Activated T-helper 2 cell treated with anti-CD3 and anti-CD28 coated beads, Interferon-gamma antibody, Interleukin-2, Interleukin-4, amounts not matched to agents 10 μg/mL and 5 μg/mL and 100 μg/mL, durations not matched to agents 14 hours and 24 hours and 36 hours (primary cell): ENCODE measurements around the gene TGFBR3L. TPM values are rescaled to one million over a fixed set of nuclear protein-coding genes. Genes with fewer than 3 reads are reported as not detected.
"Not testable (repeated sequence)": the region's sequence is repeated elsewhere in the genome, so short reads cannot be mapped to it uniquely, and the experiment has no call there.

Source experiments
- DNase-seq: peaks from one replicate; pipeline ENCODE4 v3.0.0; 2021; ENCODE audit warnings: low spot score
- H3K27ac Mint-ChIP-seq: one replicate; pipeline ENCODE4 v1.8.0; 2021; ENCODE audit warnings: mixed read lengths
- H3K27me3 Mint-ChIP-seq: one replicate; pipeline ENCODE4 v1.8.0; 2021; ENCODE audit warnings: low read depth, mixed read lengths
- H3K36me3 Mint-ChIP-seq: one replicate; pipeline ENCODE4 v1.8.0; 2021; ENCODE audit warnings: low read depth, mixed read lengths
- H3K4me1 Mint-ChIP-seq: one replicate; pipeline ENCODE4 v1.8.0; 2021; ENCODE audit warnings: low read depth, mixed read lengths
- H3K4me3 Mint-ChIP-seq: one replicate; pipeline ENCODE4 v1.8.0; 2021; ENCODE audit warnings: low read depth, mild to moderate bottlenecking, moderate library complexity, mixed read lengths
- H3K9me3 Mint-ChIP-seq: one replicate; pipeline ENCODE4 v1.8.0; 2021; ENCODE audit warnings: mixed read lengths
- intact Hi-C: fragments of 100-400 bp; cut with micrococcal nuclease; formaldehyde crosslinking; loops from one replicate; pipeline ENCODE4 v1.15.1; 2023
- total RNA-seq: library from RNA; stranded (reverse); gene quantifications from 2 replicates; pipeline ENCODE4 v1.2.3, GENCODE V29; 2022

Gene TGFBR3L
- total RNA-seq, 1 donor from 2014 or later, result 6.3 TPM

DNA sequence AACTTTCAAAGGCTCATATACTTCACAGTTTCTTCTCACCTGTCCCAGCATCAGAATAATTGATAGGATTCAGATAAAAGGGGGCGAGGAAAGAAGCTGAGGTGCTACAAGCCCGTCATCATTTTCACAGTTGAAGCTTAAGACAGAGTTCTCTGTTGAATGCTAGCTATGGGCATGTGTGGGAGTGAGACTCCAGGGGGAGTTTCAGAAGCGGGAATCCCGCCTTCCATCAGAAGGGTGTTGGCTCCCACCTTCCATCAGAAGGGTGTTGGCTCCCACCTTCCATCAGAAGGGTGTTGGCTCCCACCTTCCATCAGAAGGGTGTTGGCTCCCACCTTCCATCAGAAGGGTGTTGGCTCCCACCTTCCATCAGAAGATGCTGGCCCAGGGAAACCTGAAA is 46.5 kb downstream of the TGFBR3L start:
- H3K9me3 Mint-ChIP-seq, DNase-seq, H3K27me3 Mint-ChIP-seq, H3K4me1 Mint-ChIP-seq, intact Hi-C loops, H3K27ac Mint-ChIP-seq, H3K4me3 Mint-ChIP-seq: not testable (repeated sequence)
- peaks cover 36% of the 10 kb centered on the region for H3K36me3 Mint-ChIP-seq

DNA sequence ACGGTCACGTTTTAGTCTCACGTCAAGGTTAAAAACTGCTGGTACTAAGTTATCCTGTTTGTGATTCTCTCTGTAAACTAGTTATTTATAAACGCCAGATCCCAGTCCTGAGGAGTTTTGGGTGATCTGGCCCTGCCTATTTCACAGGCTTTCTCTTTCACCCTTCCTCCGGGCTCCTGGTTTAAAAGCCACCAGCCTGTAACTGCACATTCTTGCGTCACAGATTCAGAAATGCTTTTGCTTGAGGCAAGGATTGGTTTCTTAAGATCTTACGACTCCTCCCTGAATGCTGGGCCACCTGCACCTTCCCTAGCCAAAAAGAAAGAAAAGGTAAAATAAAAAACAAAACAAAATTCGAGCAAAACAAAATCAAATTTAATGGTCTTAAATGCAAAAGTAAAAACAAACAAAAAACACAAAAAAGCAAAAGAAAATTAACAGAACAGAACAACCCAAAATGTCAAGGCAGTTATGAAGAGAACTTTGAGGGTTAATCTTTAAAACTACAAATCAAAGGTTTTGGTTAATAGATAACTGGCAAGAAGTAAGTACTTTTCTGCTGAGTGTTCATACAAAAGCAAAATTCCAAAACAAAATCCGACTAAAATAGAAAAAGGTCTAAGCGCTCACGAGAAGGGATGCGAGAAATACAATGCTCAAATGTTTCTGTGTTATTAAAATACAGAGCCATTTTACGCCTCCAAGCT is 47.4 kb downstream of the TGFBR3L start:
- intact Hi-C loops, result no loop called here
- H3K36me3 Mint-ChIP-seq, result peaks cover 41% of the 10 kb centered on the region
- no peaks in the 10 kb centered on the region for H3K9me3 Mint-ChIP-seq
- H3K4me3 Mint-ChIP-seq, result no peak overlapping the region
- no peaks in the 10 kb centered on the region for H3K4me1 Mint-ChIP-seq
- H3K27ac Mint-ChIP-seq, result no peak overlapping the region
- no peak for DNase-seq
- H3K27me3 Mint-ChIP-seq, result no peaks in the 10 kb centered on the region

DNA sequence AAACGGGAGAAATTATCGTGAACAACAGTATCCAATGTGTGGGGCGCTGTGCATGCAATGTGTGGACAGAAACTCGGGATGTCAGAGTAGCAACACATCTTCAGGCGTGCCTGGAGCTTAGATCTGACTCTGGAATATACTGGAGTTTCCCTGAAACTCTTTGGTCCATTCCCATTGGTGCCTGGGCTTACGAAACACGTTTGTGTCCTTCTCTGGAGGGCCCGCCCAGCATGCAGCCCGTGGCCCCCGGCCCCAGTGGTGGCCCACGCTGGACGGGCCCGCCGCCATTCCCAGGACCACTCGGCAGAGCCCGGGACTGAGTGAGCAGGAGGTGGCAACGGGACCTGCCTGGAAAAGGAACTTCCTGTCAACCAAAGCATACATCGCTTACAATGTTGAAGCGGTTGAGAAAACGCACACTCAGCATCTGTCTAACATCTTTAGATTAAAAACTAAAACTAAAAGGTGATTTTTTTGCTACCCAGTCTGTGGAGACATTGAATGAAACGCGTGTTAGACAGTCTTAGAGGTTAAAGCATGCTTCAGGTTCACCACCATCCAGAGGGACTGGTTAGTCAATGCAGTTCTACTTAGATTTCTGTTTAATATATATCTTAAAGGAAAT is 48.1 kb downstream of the TGFBR3L start:
- Mint-ChIP-seq H3K4me3 (no peak overlapping the region), H3K9me3 (no peaks in the 10 kb centered on the region), H3K36me3 (peaks cover 42% of the 10 kb centered on the region), H3K27me3 (no peaks in the 10 kb centered on the region), H3K4me1 (no peaks in the 10 kb centered on the region), H3K27ac (no peak overlapping the region)
- DNase-seq, result no peak
- intact Hi-C loops, result no loop called here

DNA sequence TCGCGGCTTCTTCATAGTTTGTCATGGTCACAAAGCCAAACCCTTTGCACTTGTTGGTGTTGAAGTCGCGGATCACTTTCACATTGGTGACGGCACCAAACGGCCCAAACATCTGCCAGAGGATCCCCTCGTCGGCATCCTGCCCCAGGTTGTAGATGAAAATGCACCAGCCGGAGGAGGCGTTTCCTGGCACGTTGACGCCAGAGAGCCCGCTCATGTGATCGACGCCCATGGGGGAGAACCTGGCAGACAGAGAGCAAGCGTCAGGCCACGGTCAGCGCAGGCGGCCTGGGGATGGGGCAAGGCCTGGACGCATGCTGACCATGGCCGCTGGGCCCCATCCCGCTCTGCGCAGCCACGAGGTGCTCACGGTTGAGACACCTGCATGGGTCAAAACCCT is 48.9 kb downstream of the TGFBR3L start:
- Mint-ChIP-seq H3K9me3 (no peaks in the 10 kb centered on the region), H3K27ac (no peak overlapping the region), H3K4me1 (no peaks in the 10 kb centered on the region), H3K36me3 (peaks cover 42% of the 10 kb centered on the region), H3K4me3 (no peak overlapping the region), H3K27me3 (no peaks in the 10 kb centered on the region)
- no peak for DNase-seq
- intact Hi-C loops, result no loop called here

DNA sequence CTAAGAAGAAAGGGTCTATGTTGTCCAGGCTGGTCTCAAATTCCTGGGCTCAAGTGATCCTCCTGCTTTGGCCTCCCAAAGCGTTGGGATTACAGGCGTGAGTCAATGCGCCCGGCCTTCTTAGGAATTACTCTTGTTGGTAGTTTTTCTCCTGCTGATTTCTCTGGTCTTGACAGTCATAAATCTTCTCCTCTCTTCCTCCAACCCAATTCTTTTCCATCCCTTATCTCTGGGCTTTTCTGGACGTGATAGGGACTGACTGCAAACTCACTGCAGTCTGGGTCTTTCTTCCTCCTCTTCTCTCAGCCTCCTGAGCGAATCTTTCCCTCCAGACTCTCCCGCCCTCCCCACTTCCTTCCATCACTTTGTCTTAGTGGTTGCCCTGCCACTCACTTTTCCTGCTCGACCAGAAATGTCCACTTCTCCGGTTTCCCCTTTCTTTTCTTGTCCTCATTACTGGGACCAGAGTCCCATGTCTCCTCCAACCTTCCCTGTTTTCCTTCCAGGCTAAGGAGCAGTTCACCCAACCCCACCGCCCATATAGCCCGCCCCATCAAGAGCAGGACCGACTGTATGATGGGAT is 50.7 kb downstream of the TGFBR3L start:
- H3K27ac Mint-ChIP-seq, result no peak overlapping the region
- peaks cover 50% of the 10 kb centered on the region for H3K36me3 Mint-ChIP-seq
- no peaks in the 10 kb centered on the region for H3K9me3 Mint-ChIP-seq
- intact Hi-C loops, result no loop called here
- no peaks in the 10 kb centered on the region for H3K4me1 Mint-ChIP-seq
- H3K4me3 Mint-ChIP-seq, result no peak overlapping the region
- H3K27me3 Mint-ChIP-seq, result no peaks in the 10 kb centered on the region
- no peak for DNase-seq

DNA sequence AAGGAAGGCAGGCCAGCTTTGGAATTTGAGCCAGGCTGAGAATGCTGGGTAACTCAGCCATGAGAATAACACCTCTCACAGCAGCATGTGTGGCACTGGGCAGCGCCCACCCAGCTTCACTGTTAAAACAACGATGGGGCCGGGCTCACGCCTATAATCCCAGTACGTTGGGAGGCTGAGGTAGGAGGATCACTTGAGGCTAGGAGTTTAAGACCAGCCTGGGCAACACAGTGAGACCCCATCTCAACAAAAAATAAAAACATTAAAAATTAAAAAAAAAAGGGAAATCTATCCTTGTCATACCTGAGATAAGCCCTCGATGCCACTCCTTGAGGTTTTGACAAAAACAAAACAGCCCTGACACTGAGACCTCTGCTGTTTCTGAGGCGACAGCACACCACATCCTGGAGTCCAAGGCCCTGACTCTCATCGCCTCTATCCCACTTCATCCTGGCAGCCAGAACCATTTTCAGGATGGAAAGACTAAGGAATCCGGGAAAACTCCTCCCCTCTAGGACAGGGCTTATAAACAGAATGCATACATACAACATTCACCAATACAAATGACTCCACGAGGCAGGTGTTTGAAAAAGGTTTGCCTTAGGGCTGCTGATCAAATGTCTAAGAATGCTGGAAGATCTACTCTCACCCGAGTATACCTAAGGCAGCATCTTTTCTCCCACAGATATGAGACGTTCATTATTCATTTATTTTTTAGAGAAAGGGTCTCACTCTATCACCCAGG is 51.5 kb downstream of the TGFBR3L start:
- no peak overlapping the region for H3K27ac Mint-ChIP-seq
- no peaks in the 10 kb centered on the region for H3K4me1 Mint-ChIP-seq
- H3K27me3 Mint-ChIP-seq, result no peaks in the 10 kb centered on the region
- H3K9me3 Mint-ChIP-seq, result no peaks in the 10 kb centered on the region
- no peak for DNase-seq
- intact Hi-C loops, result no loop called here
- no peak overlapping the region for H3K4me3 Mint-ChIP-seq
- H3K36me3 Mint-ChIP-seq, result peaks cover 57% of the 10 kb centered on the region

DNA sequence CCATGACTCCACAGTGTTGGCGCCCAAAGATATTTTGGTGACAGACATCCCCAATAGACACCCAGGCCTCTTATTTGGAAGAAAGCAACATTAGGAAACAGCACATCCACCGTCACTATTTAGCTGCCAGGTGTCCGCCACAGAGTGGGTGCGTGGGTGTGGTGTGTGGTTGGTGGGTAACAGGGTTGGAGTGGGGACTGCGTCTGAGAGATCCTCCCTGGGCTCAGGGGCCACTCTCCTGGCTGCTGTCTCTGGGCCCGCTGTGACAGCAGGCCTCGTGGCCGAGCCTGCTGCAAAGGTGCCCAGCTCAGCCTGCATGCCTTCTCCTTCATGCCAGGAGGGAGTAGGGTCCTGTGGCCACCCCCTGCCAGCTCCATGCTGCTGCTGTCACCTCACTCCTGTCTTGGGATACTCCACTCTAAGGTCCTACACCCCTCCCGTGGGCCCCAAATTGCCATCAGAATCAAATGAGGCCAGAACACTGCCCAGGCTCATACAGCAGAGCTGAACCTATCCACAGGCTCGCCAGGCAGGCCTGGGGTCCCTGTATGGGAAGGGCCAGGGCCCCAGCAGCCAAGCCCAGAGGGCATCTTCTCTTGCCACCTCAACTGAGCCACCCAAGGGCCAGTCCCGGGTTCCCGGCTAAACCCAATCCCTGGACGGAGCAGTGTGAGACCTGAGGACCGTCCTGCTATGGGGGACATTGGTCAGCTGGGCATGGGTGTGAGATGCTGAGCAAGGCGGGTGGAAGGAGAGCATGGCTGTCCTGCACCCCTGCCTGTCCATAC is 53.6 kb downstream of the TGFBR3L start:
- DNase-seq, result no peak
- H3K9me3 Mint-ChIP-seq, result no peaks in the 10 kb centered on the region
- H3K27me3 Mint-ChIP-seq, result no peaks in the 10 kb centered on the region
- no peak overlapping the region for H3K27ac Mint-ChIP-seq
- peaks cover 51% of the 10 kb centered on the region for H3K36me3 Mint-ChIP-seq
- intact Hi-C loops, result no loop called here
- no peaks in the 10 kb centered on the region for H3K4me1 Mint-ChIP-seq
- H3K4me3 Mint-ChIP-seq, result no peak overlapping the region

Other genes with a start within 250 kb of the TGFBR3L start
- gene RETN, start 245.8 kb upstream of the TGFBR3L start, total RNA-seq, result not detected in 2 replicates
- not detected in 2 replicates for gene MCEMP1, start 237.7 kb upstream of the TGFBR3L start, total RNA-seq
- gene TRAPPC5, start 234.0 kb upstream of the TGFBR3L start, total RNA-seq, result 88.9 and 92.4 TPM in 2 replicates
- gene FCER2, start 212.7 kb upstream of the TGFBR3L start, total RNA-seq, result 0.46 and 0.99 TPM in 2 replicates
- not detected in 2 replicates for gene CLEC4G, start 182.7 kb upstream of the TGFBR3L start, total RNA-seq
- gene CD209, start 167.3 kb upstream of the TGFBR3L start, total RNA-seq, result not detected in 2 replicates
- not detected in 2 replicates for gene CLEC4M, start 151.6 kb upstream of the TGFBR3L start, total RNA-seq
- gene EVI5L, start 84.6 kb upstream of the TGFBR3L start, total RNA-seq, result 3.8 and 4.5 TPM in 2 replicates
- 0.05 TPM in 1 of 2 replicates, not detected in the other for gene PRR36, start 40.4 kb upstream of the TGFBR3L start, total RNA-seq
- not detected in 2 replicates for gene LRRC8E, start 26.3 kb upstream of the TGFBR3L start, total RNA-seq
- 43.0 and 44.6 TPM in 2 replicates for gene MAP2K7, start 11.0 kb upstream of the TGFBR3L start, total RNA-seq
- gene SNAPC2, start 5.5 kb downstream of the TGFBR3L start, total RNA-seq, result 18.4 and 19.5 TPM in 2 replicates
- 0.50 and 0.53 TPM in 2 replicates for gene CTXN1, start 11.3 kb downstream of the TGFBR3L start, total RNA-seq
- gene TIMM44, start 28.8 kb downstream of the TGFBR3L start, total RNA-seq, result 79.2 and 90.2 TPM in 2 replicates
- 184 TPM in 2 replicates for gene ELAVL1, start 90.8 kb downstream of the TGFBR3L start, total RNA-seq
- gene CCL25, start 137.9 kb downstream of the TGFBR3L start, total RNA-seq, result not detected in 2 replicates
- gene FBN3, start 234.8 kb downstream of the TGFBR3L start, total RNA-seq, result not detected in 2 replicates